Smooth muscle cell of bladder (primary cell): ENCODE results near the gene KRTAP10-12. TPM values are rescaled to one million over a fixed set of nuclear protein-coding genes. Genes with fewer than 3 reads are reported as not detected.

ENCODE experiments used
- total RNA-seq: library from RNA; depleted of rRNA; stranded (reverse); fragments of >200 nt; gene quantifications from 2 replicates; pipeline ENCODE4 v1.2.3, GENCODE V29; 2014

The KRTAP10-12 gene
- total RNA-seq, result not detected in 2 replicates

GRCh38 chr21:44697172-44697810, at the start of gene KRTAP10-12:
Gene KRTAP10-12 (plus strand): TSS chr21:44697172. CDS start chr21:44697202, 30 bp downstream.

GRCh38 chr21:44654576-44655175, 42.3 kb upstream of the KRTAP10-12 start, which contains the start of gene KRTAP12-4:
Gene KRTAP12-4 (minus strand): TSS chr21:44654659. CDS start chr21:44654614, 45 bp downstream.

GRCh38 chr21:44657635-44658540, 39.1 kb upstream of the KRTAP10-12 start, which contains the start of gene KRTAP12-3:
Gene KRTAP12-3 (plus strand): TSS chr21:44657932. CDS start chr21:44657980, 48 bp downstream.

GRCh38 chr21:44666401-44667320, 30.3 kb upstream of the KRTAP10-12 start, which contains the start of gene KRTAP12-2:
Gene KRTAP12-2 (minus strand): TSS chr21:44666927. CDS start chr21:44666886, 41 bp downstream.

GRCh38 chr21:44681861-44682579, 15.0 kb upstream of the KRTAP10-12 start, which contains the start of gene KRTAP12-1:
Gene KRTAP12-1 (minus strand): TSS chr21:44682163. CDS start chr21:44682123, 40 bp downstream.

GRCh38 chr21:44711327-44712202, 14.6 kb downstream of the KRTAP10-12 start, which contains the start of gene TSPEAR:
Gene TSPEAR (minus strand): TSS chr21:44711572. CDS start chr21:44711514, 58 bp downstream.

Other genes starting within 250 kb of the KRTAP10-12 start
- under 0.01 and 0.14 TPM in 2 replicates for gene LRRC3, start 241.7 kb upstream of the KRTAP10-12 start, total RNA-seq
- gene KRTAP10-1, start 157.0 kb upstream of the KRTAP10-12 start, total RNA-seq, result not detected in 2 replicates
- not detected in 2 replicates for gene KRTAP10-2, start 145.7 kb upstream of the KRTAP10-12 start, total RNA-seq
- not detected in 2 replicates for gene KRTAP10-3, start 138.4 kb upstream of the KRTAP10-12 start, total RNA-seq
- not detected in 2 replicates for gene KRTAP10-4, start 123.4 kb upstream of the KRTAP10-12 start, total RNA-seq
- gene KRTAP10-5, start 116.6 kb upstream of the KRTAP10-12 start, total RNA-seq, result not detected in 2 replicates
- not detected in 2 replicates for gene KRTAP10-6, start 104.7 kb upstream of the KRTAP10-12 start, total RNA-seq
- not detected in 2 replicates for gene KRTAP10-7, start 96.6 kb upstream of the KRTAP10-12 start, total RNA-seq
- not detected in 2 replicates for gene KRTAP10-8, start 85.1 kb upstream of the KRTAP10-12 start, total RNA-seq
- not detected in 2 replicates for gene KRTAP10-9, start 70.1 kb upstream of the KRTAP10-12 start, total RNA-seq
- gene KRTAP10-10, start 59.8 kb upstream of the KRTAP10-12 start, total RNA-seq, result not detected in 2 replicates
- not detected in 2 replicates for gene KRTAP10-11, start 50.8 kb upstream of the KRTAP10-12 start, total RNA-seq
- not detected in 2 replicates for gene KRTAP12-4, start 42.5 kb upstream of the KRTAP10-12 start, total RNA-seq
- not detected in 2 replicates for gene KRTAP12-3, start 39.2 kb upstream of the KRTAP10-12 start, total RNA-seq
- not detected in 2 replicates for gene KRTAP12-2, start 30.2 kb upstream of the KRTAP10-12 start, total RNA-seq
- gene KRTAP12-1, start 15.0 kb upstream of the KRTAP10-12 start, total RNA-seq, result not detected in 2 replicates
- gene TSPEAR, start 14.4 kb downstream of the KRTAP10-12 start, total RNA-seq, result not detected in 2 replicates
- gene UBE2G2, start 104.6 kb downstream of the KRTAP10-12 start, total RNA-seq, result 45.4 and 85.0 TPM in 2 replicates
- gene SUMO3, start 120.9 kb downstream of the KRTAP10-12 start, total RNA-seq, result 64.4 and 67.0 TPM in 2 replicates
- 268 and 335 TPM in 2 replicates for gene PTTG1IP, start 176.5 kb downstream of the KRTAP10-12 start, total RNA-seq
- under 0.01 TPM in 1 of 2 replicates, not detected in the other for gene ITGB2, start 223.7 kb downstream of the KRTAP10-12 start, total RNA-seq
- 26.8 and 28.3 TPM in 2 replicates for gene SLX9, start 242.9 kb downstream of the KRTAP10-12 start, total RNA-seq